Measurements from ENCODE around the gene CAPN10.

DNA sequence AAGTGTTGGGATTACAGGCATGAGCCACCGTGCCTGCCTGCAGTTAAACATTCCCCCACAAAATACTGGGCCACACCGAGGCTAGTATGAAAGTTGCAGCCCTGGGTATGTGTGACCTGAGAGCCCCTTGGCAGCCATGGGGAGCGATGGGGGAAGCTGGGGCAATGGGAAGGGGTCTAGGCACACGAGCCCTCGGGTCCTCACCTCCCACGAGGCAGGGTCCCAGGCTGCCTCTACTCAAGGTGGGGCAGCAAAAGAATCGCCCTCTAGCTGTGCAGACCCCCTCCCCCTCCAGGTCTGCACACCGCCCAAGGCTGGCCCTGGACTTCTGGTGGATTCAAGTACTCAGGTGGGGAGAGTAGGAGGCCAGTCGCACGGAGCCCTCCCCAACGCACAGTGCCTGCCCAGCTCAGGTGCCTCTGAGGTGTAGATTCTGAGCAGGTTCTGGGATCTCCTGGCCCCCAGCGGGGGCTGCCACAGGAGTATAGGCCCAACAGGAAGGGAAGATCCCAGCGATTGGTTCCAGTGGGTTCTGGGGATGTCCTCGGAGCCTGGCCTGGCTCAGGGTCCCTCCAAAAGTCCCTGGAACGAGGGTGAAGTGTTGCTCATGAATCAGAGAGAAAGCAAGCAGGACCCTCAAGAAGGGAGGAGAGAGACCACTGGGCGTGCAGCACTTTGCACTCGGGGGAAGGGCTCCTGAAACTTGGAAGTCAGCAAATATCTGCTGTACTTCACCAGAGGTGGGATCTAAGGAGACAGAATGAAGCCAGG, 41.4 kb downstream of the CAPN10 start:
- TF ChIP-seq EZH2 (IDR thresholded peaks at IDR 0.05; ENCODE audit: insufficient read depth, poor library complexity, severe bottlenecking) (no peak), EZH2phosphoT487 (IDR thresholded peaks at IDR 0.05; ENCODE audit: insufficient read depth, low read depth) (no peak)

Data from GM23248 (cell line).